D721Med (cell line): ENCODE data around the gene LGALS3.

Experiments used
- DNase-seq: peaks from one replicate; pipeline ENCODE4 v3.0.0; 2011; ENCODE audit warnings: low spot score; ENCODE audit not compliant: insufficient read length
- FAIRE-seq: peaks from 2 replicates; lab custom pipeline; 2011; peaks lifted over from hg19 to GRCh38; lab: Jason Lieb, UNC
- CTCF ChIP-seq: IDR thresholded peaks from 2 replicates; pipeline ENCODE4 v1.5.1; 2012; ENCODE audit warnings: mild to moderate bottlenecking, control low read depth; ENCODE audit not compliant: insufficient read depth; ENCODE audit errors: missing control alignments

Gene LGALS3

GRCh38 chr14:55180434-55180833, 51.4 kb downstream of the LGALS3 start:
- TF ChIP-seq CTCF = no peak
- FAIRE-seq (no peak), DNase-seq (no peak)

GRCh38 chr14:55188686-55189295, 59.7 kb downstream of the LGALS3 start:
- TF ChIP-seq CTCF = no peak
- FAIRE-seq = no peak
- DNase-seq = no peak

- DNase-seq (no peak), FAIRE-seq (no peak)
- TF ChIP-seq CTCF = no peak
Observed at GRCh38 chr14:55190906-55191202, 61.8 kb downstream of the LGALS3 start.

- no peak for TF ChIP-seq CTCF
- DNase-seq (peak; percentile 69), FAIRE-seq (peak; percentile 70)
Observed at GRCh38 chr14:55191203-55192053, 62.4 kb downstream of the LGALS3 start, which contains the start of gene DLGAP5. DLGAP5 (minus strand) TSS chr14:55191585; CDS start chr14:55189179, 2,406 bp downstream.

- FAIRE-seq = no peak
- DNase-seq = no peak
Observed at GRCh38 chr14:55192054-55192621, 63.1 kb downstream of the LGALS3 start.

GRCh38 chr14:55194656-55195355, 65.8 kb downstream of the LGALS3 start:
- FAIRE-seq = no peak
- TF ChIP-seq CTCF = no peak
- no peak for DNase-seq

More at GRCh38 chr14:55192054-55192621, 63.1 kb downstream of the LGALS3 start:
- no peak for TF ChIP-seq CTCF
